ENCODE measurements around the gene EIF3D.

DNA sequence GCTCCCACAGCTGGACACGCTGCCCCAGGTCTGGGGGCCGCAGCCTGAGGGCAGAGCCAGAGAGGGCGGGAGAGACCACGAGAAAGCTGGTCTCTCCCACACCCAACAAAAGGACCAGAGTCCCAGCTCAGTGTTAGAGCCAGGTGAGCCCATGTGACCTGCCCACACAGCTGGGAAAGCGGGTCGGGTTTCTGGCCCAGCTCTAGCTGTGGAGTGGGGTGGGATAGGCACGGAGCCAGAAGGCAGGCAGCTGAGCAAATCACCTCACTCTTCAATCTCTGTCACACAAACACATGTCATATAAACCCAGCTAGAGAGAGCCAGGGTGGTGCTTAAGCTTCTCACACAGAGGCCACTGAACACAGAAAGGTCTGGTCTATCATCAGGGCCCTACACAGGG is 7.8 kb upstream of the EIF3D start:
- no peak for TF ChIP-seq CTCF (IDR thresholded peaks at IDR 0.05)
- no peak for TF ChIP-seq EP300 (IDR thresholded peaks at IDR 0.05)
- no peak for TF ChIP-seq POLR2A (IDR thresholded peaks at IDR 0.05)
- no peak for TF ChIP-seq POLR2AphosphoS5 (IDR thresholded peaks at IDR 0.05)

All from upper lobe of left lung (tissue), 4 donors.